ENCODE results near the gene DEGS1. TPM values are rescaled to one million over a fixed set of nuclear protein-coding genes. Genes with fewer than 3 reads are reported as not detected.
A peak's percentile ranks its signal among the peaks of the same experiment; 100 is the strongest.

Gene DEGS1
- total RNA-seq, 1 donor from 2014 or later = 55.5 TPM

GRCh38 chr1:224178894-224179293 is 4.1 kb upstream of the DEGS1 start:
- H3K4me1 Mint-ChIP-seq = peaks cover 28% of the 10 kb centered on the region
- DNase-seq (no peak), ATAC-seq (ENCODE audit: low read depth) (no peak)
- H3K27me3 Mint-ChIP-seq = peaks cover 3% of the 10 kb centered on the region
- TF ChIP-seq, protein P1, sequence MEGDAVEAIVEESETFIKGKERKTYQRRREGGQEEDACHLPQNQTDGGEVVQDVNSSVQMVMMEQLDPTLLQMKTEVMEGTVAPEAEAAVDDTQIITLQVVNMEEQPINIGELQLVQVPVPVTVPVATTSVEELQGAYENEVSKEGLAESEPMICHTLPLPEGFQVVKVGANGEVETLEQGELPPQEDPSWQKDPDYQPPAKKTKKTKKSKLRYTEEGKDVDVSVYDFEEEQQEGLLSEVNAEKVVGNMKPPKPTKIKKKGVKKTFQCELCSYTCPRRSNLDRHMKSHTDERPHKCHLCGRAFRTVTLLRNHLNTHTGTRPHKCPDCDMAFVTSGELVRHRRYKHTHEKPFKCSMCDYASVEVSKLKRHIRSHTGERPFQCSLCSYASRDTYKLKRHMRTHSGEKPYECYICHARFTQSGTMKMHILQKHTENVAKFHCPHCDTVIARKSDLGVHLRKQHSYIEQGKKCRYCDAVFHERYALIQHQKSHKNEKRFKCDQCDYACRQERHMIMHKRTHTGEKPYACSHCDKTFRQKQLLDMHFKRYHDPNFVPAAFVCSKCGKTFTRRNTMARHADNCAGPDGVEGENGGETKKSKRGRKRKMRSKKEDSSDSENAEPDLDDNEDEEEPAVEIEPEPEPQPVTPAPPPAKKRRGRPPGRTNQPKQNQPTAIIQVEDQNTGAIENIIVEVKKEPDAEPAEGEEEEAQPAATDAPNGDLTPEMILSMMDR (IDR thresholded peaks at IDR 0.05) = no peak
- POLR2A ChIA-PET = interaction anchor here (0.5 to 0.9 kb wide), 4 partner anchors 7 to 56 kb away, joined by 3 to 7 read pairs (median 4); no protein-coding TSS in a partner anchor
- H3K27ac Mint-ChIP-seq = no peak overlapping the region
- peaks cover 3% of the 10 kb centered on the region for H3K36me3 Mint-ChIP-seq (ENCODE audit: low read depth)
- CTCF ChIA-PET = no interaction called here
- intact Hi-C loops (cut with micrococcal nuclease) = no loop called here
- no peak overlapping the region for H3K4me3 Mint-ChIP-seq
- H3K9me3 Mint-ChIP-seq = no peaks in the 10 kb centered on the region

- CTCF ChIA-PET = no interaction called here
- intact Hi-C loops (cut with micrococcal nuclease) = loop anchor here (5.0 to 10.0 kb wide), 3 partner anchors 66 to 1844 kb away; partner anchors contain the start of gene WDR26
- Mint-ChIP-seq H3K27me3 (no peaks in the 10 kb centered on the region), H3K4me3 (no peak overlapping the region), H3K4me1 (peaks cover 42% of the 10 kb centered on the region), H3K36me3 (ENCODE audit: low read depth) (peaks cover 12% of the 10 kb centered on the region), H3K9me3 (no peaks in the 10 kb centered on the region), H3K27ac (peak overlapping the region; percentile 37)
- DNase-seq = no peak
- TF ChIP-seq, protein P1 (IDR thresholded peaks at IDR 0.05) = no peak
- POLR2A ChIA-PET = interaction anchor here (0.7 to 4.1 kb wide), 3 partner anchors 11 to 26 kb away, joined by 4 to 59 read pairs (median 8); no protein-coding TSS in a partner anchor
- ATAC-seq (ENCODE audit: low read depth) = no peak
These were observed 2.1 kb upstream of the DEGS1 start for GRCh38 chr1:224180783-224181452.

- ATAC-seq (ENCODE audit: low read depth) = no peak
- TF ChIP-seq, protein P1 (IDR thresholded peaks at IDR 0.05) = no peak
- H3K9me3 Mint-ChIP-seq = no peaks in the 10 kb centered on the region
- ChIA-PET POLR2A (interaction anchor here (2.0 to 4.1 kb wide), 7 partner anchors 11 to 148 kb away, joined by 8 to 59 read pairs (median 14); partner anchors contain the start of genes FBXO28 and NVL), CTCF (no interaction called here)
- H3K27me3 Mint-ChIP-seq = no peaks in the 10 kb centered on the region
- peaks cover 12% of the 10 kb centered on the region for H3K36me3 Mint-ChIP-seq (ENCODE audit: low read depth)
- no peak for DNase-seq
- H3K4me3 Mint-ChIP-seq = no peak overlapping the region
- intact Hi-C loops (cut with micrococcal nuclease) = loop anchor here (5.0 to 10.0 kb wide), 3 partner anchors 66 to 1843 kb away; partner anchors contain the start of gene WDR26
- H3K4me1 Mint-ChIP-seq = peaks cover 47% of the 10 kb centered on the region
- peak overlapping the region; percentile 91 for H3K27ac Mint-ChIP-seq
These were observed 1.6 kb upstream of the DEGS1 start for GRCh38 chr1:224181453-224181810.

DNA sequence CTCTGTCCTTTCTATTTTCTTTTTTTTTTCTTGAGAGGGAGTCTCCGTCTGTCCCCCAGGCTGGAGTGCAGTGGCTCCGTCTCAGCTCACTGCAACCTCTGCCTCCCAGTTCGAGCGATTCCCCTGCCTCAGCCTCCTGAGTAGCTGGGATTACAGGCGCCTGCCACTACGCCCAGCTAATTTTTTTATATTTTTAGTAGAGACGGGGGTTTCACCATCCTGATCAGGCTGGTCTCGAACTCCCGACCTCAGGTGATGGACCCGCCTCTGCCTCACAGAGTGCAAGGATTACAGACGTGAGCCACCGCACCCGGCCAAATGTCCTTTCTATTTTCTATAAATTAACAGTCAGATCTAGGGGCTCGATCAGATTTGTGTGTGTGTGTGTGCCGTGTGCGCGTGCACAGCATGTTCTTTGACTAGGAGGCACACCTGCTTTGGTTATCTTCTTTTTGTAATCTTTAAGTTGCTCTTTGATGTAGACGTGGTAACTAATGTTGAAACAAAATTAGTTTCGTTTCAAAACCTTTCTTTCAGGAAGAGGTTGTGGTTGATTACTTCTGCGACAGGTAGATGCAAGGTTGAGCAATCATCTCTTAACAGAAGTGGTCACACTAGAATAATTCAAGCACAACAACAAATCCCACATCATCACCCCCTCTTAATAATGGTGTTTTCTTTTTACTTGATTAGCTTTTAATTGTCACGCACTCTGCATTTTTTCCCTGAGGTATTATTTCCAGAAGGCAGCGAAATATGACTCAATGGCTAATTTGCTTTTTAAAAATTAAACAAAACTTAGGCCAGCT is 779 bp upstream of the DEGS1 start:
- Mint-ChIP-seq H3K9me3 (no peaks in the 10 kb centered on the region), H3K4me3 (peak overlapping the region; percentile 88), H3K4me1 (peaks cover 54% of the 10 kb centered on the region), H3K27ac (peak overlapping the region; percentile 91), H3K36me3 (ENCODE audit: low read depth) (peaks cover 18% of the 10 kb centered on the region), H3K27me3 (no peaks in the 10 kb centered on the region)
- POLR2A ChIA-PET = interaction anchor here (0.5 to 4.1 kb wide), 18 partner anchors 9 to 1700 kb away, joined by 3 to 59 read pairs (median 10); partner anchors contain the start of genes FBXO28, NVL, TMEM63A and TP53BP2
- TF ChIP-seq, protein P1 (IDR thresholded peaks at IDR 0.05) = no peak
- DNase-seq = peak; percentile 18
- CTCF ChIA-PET = interaction anchor here (1.1 to 1.9 kb wide), 3 partner anchors 14 to 66 kb away, joined by 4 to 6 read pairs (median 5); no protein-coding TSS in a partner anchor
- peak; percentile 29 for ATAC-seq (ENCODE audit: low read depth)
- intact Hi-C loops (cut with micrococcal nuclease) = loop anchor here (1.0 to 10.0 kb wide), 6 partner anchors 13 to 1843 kb away; partner anchors contain the start of gene WDR26
